Gastroesophageal sphincter (tissue), 4 donors: ENCODE measurements around the gene TCF7L2. TPM values are rescaled to one million over a fixed set of nuclear protein-coding genes. Genes with fewer than 3 reads are reported as not detected.
A peak's percentile ranks its signal among the peaks of the same experiment; 100 is the strongest.

Source experiments
- ATAC-seq: fragments of 150-250 bp; one replicate; pipeline ENCODE4 v1.9.1; 2016; ENCODE audit warnings: mild to moderate bottlenecking, moderate library complexity
- H3K27ac ChIP-seq, 4 donors: fragments of 200-600 bp; sonication (generic) in 3 of 4; 1 replicate in 3 of 4; 2 replicates in 1 of 4; pipeline ENCODE4 v1.5.1; 2016 to 2019
- H3K27me3 ChIP-seq: fragments of 200-600 bp; sonication (generic); one replicate; pipeline ENCODE4 v1.5.1; 2019
- H3K36me3 ChIP-seq, 2 donors: fragments of 200-600 bp; sonication (generic); one replicate each; pipeline ENCODE4 v1.5.1; 2019; ENCODE audit warnings: control low read depth in 1 of 2
- H3K4me1 ChIP-seq, 3 donors: fragments of 200-600 bp; sonication (generic); 1 replicate in 2 of 3; 2 replicates in 1 of 3; pipeline ENCODE4 v1.5.1; 2016 to 2019; ENCODE audit warnings: control low read depth in 2 of 3
- H3K4me3 ChIP-seq, 2 donors: fragments of 200-600 bp; sonication (generic); one replicate each; pipeline ENCODE4 v1.5.1; 2019; ENCODE audit warnings: mild to moderate bottlenecking in 1 of 2, moderate library complexity in 1 of 2
- H3K9me3 ChIP-seq, 3 donors: fragments of 200-600 bp; sonication (generic); one replicate each; pipeline ENCODE4 v1.5.1; 2017 to 2019; ENCODE audit warnings: control low read depth in 2 of 3
- EP300 ChIP-seq: sonication (generic); formaldehyde crosslinking; IDR thresholded peaks from one replicate; pipeline ENCODE4 v1.6.1; 2017; ENCODE audit warnings: antibody characterized with exemption, mild to moderate bottlenecking
- POLR2A ChIP-seq, 2 donors: fragments of 450-650 bp; IDR thresholded peaks; one replicate each; pipeline ENCODE4 v1.6.1; 2017; ENCODE audit warnings: antibody characterized with exemption in 2 of 2, mild to moderate bottlenecking in 2 of 2, moderate library complexity in 1 of 2
- POLR2AphosphoS5 ChIP-seq: sonication (generic); formaldehyde crosslinking; IDR thresholded peaks from one replicate; pipeline ENCODE4 v1.6.1; 2017; ENCODE audit warnings: antibody characterized with exemption
- WGBS, 2 donors: methylation state at CpG; one replicate each; pipeline ENCODE4 v1.1.5; 2018; ENCODE audit warnings: low coverage in 1 of 2; 5-methylcytosine and 5-hydroxymethylcytosine counted together
- total RNA-seq, 4 donors: library from RNA; depleted of rRNA; stranded (reverse); fragments of >200 nt; gene quantifications; one replicate each; pipeline ENCODE4 v1.1.0, GENCODE V29; 2016
- TF ChIP-seq, protein P1 (sequence below), 4 experiments: fragments of 200-600 bp in 2 of 4; fragments of 450-650 bp in 2 of 4; sonication (generic) in 1 of 4; IDR thresholded peaks; one replicate each; pipeline ENCODE4 v1.5.1; 2017 to 2019; ENCODE audit warnings: antibody characterized with exemption in 4 of 4, mild to moderate bottlenecking in 2 of 4, moderate library complexity in 2 of 4

The TCF7L2 gene
- total RNA-seq, 4 donors from 2014 or later, result 12.6 to 22.4 (median 20.2) TPM

DNA sequence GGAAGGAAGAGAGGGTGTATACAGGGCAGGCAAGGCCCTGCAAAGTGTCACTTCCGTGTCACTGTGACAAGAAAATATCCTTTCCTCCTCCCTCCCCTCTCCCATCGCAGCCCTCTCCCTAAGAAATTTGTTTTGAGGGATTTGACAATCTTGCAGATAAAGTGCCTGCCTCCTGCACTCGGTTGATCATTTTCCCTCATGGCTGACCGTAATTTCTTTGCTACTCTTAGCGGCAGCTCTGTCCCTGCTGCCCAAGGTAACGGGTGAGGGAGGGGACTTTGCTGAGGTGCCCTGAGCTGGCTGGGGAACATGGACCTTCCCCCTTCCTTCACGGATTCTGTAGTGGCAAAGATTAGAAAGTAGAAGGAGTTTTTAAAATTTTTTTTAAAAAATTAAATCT is 179.1 kb downstream of the TCF7L2 start:
- Histone ChIP-seq H3K36me3 (no peaks in the 10 kb centered on the region), H3K4me3 (no peak overlapping the region), H3K27ac (peak overlapping the region in 2 of 4 donors; percentile 11 to 43), H3K27me3 (no peaks in the 10 kb centered on the region), H3K4me1 (peaks cover 2 to 51% (median 3%) of the 10 kb centered on the region in 3 donors), H3K9me3 (no peaks in the 10 kb centered on the region)
- WGBS, 2 donors, result 76 to 79% methylated on average over 3 to 7 of the region's 7 CpGs
- ATAC-seq, result no peak
- TF ChIP-seq, protein P1, sequence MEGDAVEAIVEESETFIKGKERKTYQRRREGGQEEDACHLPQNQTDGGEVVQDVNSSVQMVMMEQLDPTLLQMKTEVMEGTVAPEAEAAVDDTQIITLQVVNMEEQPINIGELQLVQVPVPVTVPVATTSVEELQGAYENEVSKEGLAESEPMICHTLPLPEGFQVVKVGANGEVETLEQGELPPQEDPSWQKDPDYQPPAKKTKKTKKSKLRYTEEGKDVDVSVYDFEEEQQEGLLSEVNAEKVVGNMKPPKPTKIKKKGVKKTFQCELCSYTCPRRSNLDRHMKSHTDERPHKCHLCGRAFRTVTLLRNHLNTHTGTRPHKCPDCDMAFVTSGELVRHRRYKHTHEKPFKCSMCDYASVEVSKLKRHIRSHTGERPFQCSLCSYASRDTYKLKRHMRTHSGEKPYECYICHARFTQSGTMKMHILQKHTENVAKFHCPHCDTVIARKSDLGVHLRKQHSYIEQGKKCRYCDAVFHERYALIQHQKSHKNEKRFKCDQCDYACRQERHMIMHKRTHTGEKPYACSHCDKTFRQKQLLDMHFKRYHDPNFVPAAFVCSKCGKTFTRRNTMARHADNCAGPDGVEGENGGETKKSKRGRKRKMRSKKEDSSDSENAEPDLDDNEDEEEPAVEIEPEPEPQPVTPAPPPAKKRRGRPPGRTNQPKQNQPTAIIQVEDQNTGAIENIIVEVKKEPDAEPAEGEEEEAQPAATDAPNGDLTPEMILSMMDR (IDR thresholded peaks at IDR 0.05), result no peak
- TF ChIP-seq POLR2A (IDR thresholded peaks at IDR 0.05), result no peak

DNA sequence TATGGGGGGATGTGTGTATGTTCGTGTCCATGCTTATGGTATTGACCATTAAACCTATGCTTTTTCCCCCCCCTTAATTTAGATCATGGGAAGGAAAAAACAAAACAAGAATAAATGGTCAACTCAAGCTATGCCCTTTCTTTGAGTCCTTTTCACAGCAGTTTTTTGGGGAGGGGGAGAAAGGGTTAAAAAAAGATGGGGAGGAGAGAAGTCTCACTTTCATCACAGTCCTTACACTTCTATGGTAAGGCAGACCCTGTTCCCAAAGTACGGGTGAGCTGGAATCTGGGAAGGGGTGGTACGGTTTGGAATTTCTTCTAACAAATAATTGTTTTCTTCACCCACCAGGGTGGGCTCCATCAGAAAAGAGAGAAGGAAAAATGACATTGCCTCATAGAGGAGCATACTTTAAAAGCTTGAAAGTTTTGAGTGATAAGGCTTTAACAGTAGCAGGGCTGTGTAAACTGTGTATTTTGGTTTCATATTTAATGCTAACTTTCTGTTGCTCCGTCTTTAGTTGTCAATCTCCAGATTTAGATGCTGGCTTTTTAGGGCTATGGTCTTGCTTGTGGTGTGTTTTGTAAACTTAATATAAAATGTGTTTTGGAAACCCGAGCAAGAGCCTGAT is 180.1 kb downstream of the TCF7L2 start:
- Histone ChIP-seq H3K27ac (peak overlapping the region in 3 of 4 donors; percentile 26 to 43 (median 27)), H3K4me1 (peaks cover 2 to 51% (median 3%) of the 10 kb centered on the region in 3 donors), H3K27me3 (no peaks in the 10 kb centered on the region), H3K36me3 (no peaks in the 10 kb centered on the region), H3K9me3 (no peaks in the 10 kb centered on the region), H3K4me3 (no peak overlapping the region)
- no peak for ATAC-seq
- TF ChIP-seq EP300 (no peak), POLR2AphosphoS5 (no peak), POLR2A (IDR thresholded peaks at IDR 0.05) (no peak)
- TF ChIP-seq, protein P1 (IDR thresholded peaks at IDR 0.05), result no peak
- WGBS, 2 donors, result 88 to 91% methylated on average over 1 to 5 of the region's 5 CpGs

DNA sequence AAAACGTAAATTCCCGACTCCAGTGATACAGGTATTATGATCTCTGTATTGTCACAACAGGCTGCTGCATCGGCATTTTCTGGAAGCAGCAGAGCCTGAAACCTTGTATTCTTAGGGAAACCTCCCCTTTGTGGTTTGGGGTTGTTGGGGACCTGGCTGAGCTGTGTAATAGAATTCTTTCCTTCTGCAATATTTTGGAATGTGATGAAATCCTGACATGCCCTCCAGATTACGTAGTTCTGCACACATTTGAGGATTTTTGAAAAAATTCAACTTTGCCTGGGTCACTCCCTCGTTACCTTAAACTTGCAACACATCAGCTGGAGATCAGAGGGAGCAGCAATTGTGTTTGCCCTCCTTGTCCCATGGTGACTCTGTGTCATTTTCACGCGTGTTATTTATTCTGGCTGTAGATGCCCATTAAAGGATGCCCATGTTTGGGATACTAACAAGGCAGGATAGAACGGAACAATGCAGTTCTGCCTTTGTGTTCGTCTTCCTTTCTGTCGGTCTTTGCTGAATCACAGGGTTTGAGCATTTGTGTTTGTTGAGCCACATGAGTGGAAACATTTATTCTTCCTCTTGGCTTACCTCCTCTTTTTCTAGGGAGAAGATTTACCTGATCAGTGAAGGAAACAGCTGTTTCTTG is 181.7 kb downstream of the TCF7L2 start:
- ATAC-seq, result peak; percentile 83
- H3K27me3 ChIP-seq, result no peaks in the 10 kb centered on the region
- H3K36me3 ChIP-seq, result no peaks in the 10 kb centered on the region
- TF ChIP-seq POLR2AphosphoS5 (peak; percentile 37), POLR2A (IDR thresholded peaks at IDR 0.05) (no peak)
- no peaks in the 10 kb centered on the region for H3K9me3 ChIP-seq
- 58 to 63% methylated on average over 10 of the region's 10 CpGs for WGBS, 2 donors
- peak overlapping the region in 3 of 4 donors; percentile 47 to 61 (median 60) for H3K27ac ChIP-seq
- no peak overlapping the region for H3K4me3 ChIP-seq
- peaks cover 2 to 40% (median 3%) of the 10 kb centered on the region in 3 donors for H3K4me1 ChIP-seq

DNA sequence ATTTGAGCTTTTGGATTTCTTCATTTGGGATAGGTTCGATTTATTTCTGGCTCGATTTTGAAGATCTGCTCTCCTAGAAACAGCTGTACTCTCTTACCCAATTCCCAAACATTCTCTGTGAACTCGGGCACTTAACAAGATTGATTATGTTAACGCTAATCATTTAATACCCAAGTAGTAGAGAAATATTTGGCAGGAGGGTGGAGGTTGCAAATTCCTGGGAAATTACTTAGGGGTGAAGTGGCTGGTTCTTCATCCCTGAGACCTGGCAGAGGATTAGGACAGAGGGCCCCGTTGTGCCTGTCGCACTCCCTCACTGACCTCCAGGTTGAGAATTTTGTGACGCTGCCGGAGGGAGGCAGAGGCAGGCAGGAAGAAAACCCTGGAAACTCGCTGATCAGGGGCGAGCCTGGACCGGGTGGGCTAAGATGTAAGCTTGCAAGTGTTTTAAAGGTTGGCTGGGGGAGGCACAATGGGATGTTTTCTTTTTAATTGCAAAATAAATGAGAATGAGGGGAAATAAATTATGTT is 182.6 kb downstream of the TCF7L2 start:
- ATAC-seq, result peak; percentile 28
- WGBS, 2 donors, result 26 to 40% methylated on average over 10 to 11 of the region's 11 CpGs
- H3K27me3 ChIP-seq, result no peaks in the 10 kb centered on the region
- TF ChIP-seq POLR2AphosphoS5 (peak; percentile 70), POLR2A (IDR thresholded peaks at IDR 0.05) (no peak)
- peaks cover 2 to 34% (median 3%) of the 10 kb centered on the region in 3 donors for H3K4me1 ChIP-seq
- no peaks in the 10 kb centered on the region for H3K9me3 ChIP-seq
- H3K27ac ChIP-seq, result peak overlapping the region in 3 of 4 donors; percentile 25 to 60 (median 47)
- H3K4me3 ChIP-seq, result peak overlapping the region in 1 of 2 donors; percentile 4
- no peaks in the 10 kb centered on the region for H3K36me3 ChIP-seq

DNA sequence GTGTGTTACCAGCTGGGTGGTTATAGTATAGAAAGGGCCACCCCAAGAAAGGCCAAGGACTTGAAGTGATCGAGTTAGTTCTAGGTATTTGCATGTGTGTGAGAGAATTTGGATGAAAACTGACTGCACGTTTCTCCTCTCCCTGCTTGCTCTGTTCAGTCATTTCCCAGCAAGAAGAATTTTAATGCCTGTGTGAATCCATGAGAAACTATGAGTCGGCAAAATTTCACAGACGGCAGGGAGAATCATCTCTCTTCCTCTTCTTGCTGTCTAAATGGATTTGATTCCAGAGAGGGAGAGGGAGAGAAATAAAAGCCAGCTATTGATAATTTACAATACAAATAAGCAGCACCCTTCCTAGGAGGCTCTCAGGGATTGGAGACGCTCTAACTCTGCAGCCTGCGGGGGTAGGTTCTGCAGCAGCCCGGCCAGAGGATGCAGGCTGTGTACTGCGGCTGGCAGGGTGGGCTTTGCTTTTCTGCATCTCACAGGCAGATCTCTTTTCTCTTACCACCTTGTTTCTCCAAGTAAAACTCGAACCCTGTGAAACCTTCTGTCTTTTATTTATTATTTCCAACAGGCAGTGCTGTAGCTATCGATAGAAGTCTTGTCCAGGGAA is 183.6 kb downstream of the TCF7L2 start:
- H3K9me3 ChIP-seq, result no peaks in the 10 kb centered on the region
- no peak overlapping the region for H3K4me3 ChIP-seq
- H3K4me1 ChIP-seq, result peaks cover 2 to 44% (median 3%) of the 10 kb centered on the region in 3 donors
- TF ChIP-seq POLR2AphosphoS5 (peak; percentile 39), EP300 (no peak)
- no peaks in the 10 kb centered on the region for H3K36me3 ChIP-seq
- no peaks in the 10 kb centered on the region for H3K27me3 ChIP-seq
- ATAC-seq, result no peak
- WGBS, 2 donors, result 57 to 76% methylated on average over 9 of the region's 10 CpGs
- no peak overlapping the region for H3K27ac ChIP-seq

DNA sequence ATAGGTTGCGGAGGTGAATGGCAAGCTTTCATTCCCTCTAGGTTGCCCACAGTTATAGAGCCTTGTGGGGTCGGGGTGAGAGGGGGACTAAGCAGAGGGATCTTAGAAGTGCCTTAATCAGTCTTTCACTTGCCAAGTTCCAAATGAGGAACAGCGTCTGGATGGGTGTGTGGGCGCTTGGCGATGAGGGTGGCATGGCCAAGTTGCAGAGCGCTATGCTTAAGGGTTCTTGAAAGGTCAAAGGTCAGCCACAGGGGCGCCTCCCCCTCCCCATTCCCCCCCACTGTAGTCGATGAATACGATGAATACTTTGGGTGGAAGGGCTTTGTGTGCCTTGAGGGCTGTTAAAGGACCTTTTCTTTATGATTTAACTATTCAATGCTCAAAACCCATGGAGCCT is 185.0 kb downstream of the TCF7L2 start:
- H3K27ac ChIP-seq, result no peak overlapping the region
- no peaks in the 10 kb centered on the region for H3K9me3 ChIP-seq
- H3K36me3 ChIP-seq, result no peaks in the 10 kb centered on the region
- peaks cover 2 to 56% (median 3%) of the 10 kb centered on the region in 3 donors for H3K4me1 ChIP-seq
- H3K4me3 ChIP-seq, result no peak overlapping the region
- H3K27me3 ChIP-seq, result no peaks in the 10 kb centered on the region
- 80 to 87% methylated on average over 1 to 3 of the region's 9 CpGs for WGBS, 2 donors
- no peak for ATAC-seq
- no peak for TF ChIP-seq EP300
- no peak for TF ChIP-seq POLR2AphosphoS5
- TF ChIP-seq, protein P1 (IDR thresholded peaks at IDR 0.05), result no peak
- no peak for TF ChIP-seq POLR2A (IDR thresholded peaks at IDR 0.05)
